ENCODE data around the gene NDUFA7. TPM values are rescaled to one million over a fixed set of nuclear protein-coding genes. Genes with fewer than 3 reads are reported as not detected.
"Not testable (repeated sequence)": the region's sequence is repeated elsewhere in the genome, so short reads cannot be mapped to it uniquely, and the experiment has no call there.

NDUFA7 gene
- 50.9 TPM for total RNA-seq

- peak; percentile 95 to 97 (median 96) for DNase-seq (ENCODE audit: low read depth in 2 of 3, low spot score in 2 of 3)
Measured at GRCh38 chr19:8321067-8321985, at the start of gene NDUFA7, which contains the start of gene RPS28. Gene NDUFA7, minus strand, starts transcription at chr19:8321375. Its CDS starts 17 bp downstream, at chr19:8321358. Gene RPS28, plus strand, starts transcription at chr19:8321496. Its CDS starts 35 bp downstream, at chr19:8321531.

- DNase-seq (ENCODE audit: low read depth in 2 of 3, low spot score in 2 of 3): no peak
Measured at GRCh38 chr19:8370176-8371010, 49.2 kb upstream of the NDUFA7 start.

GRCh38 chr19:8367327-8368001, 46.3 kb upstream of the NDUFA7 start:
- no peak for DNase-seq (ENCODE audit: low read depth in 2 of 3, low spot score in 2 of 3)

- no peak for DNase-seq (ENCODE audit: low read depth in 2 of 3, low spot score in 2 of 3)
Measured at GRCh38 chr19:8366961-8367326, 45.8 kb upstream of the NDUFA7 start.

GRCh38 chr19:8366121-8366581, 45.0 kb upstream of the NDUFA7 start:
- no peak for DNase-seq (ENCODE audit: low read depth in 2 of 3, low spot score in 2 of 3)

- DNase-seq (ENCODE audit: low read depth in 2 of 3, low spot score in 2 of 3): peak in 1 of 3 donors; percentile 33
Measured at GRCh38 chr19:8363803-8364771, 42.9 kb upstream of the NDUFA7 start, which contains the start of gene ANGPTL4. Gene ANGPTL4, plus strand, starts transcription at chr19:8364155. Its CDS starts 167 bp downstream, at chr19:8364322.

GRCh38 chr19:8361921-8362793, 41.0 kb upstream of the NDUFA7 start:
- peak in 2 of 3 donors; percentile 35 to 39 for DNase-seq (ENCODE audit: low read depth in 2 of 3, low spot score in 2 of 3)

- DNase-seq (ENCODE audit: low read depth in 2 of 3, low spot score in 2 of 3): no peak
Measured at GRCh38 chr19:8360196-8360595, 39.0 kb upstream of the NDUFA7 start.

GRCh38 chr19:8358948-8359347, 37.8 kb upstream of the NDUFA7 start:
- DNase-seq (ENCODE audit: low read depth in 2 of 3, low spot score in 2 of 3): no peak

- no peak for DNase-seq (ENCODE audit: low read depth in 2 of 3, low spot score in 2 of 3)
Measured at GRCh38 chr19:8357007-8357521, 35.9 kb upstream of the NDUFA7 start.

- no peak for DNase-seq (ENCODE audit: low read depth in 2 of 3, low spot score in 2 of 3)
Measured at GRCh38 chr19:8355631-8356402, 34.6 kb upstream of the NDUFA7 start.

GRCh38 chr19:8352845-8353244, 31.7 kb upstream of the NDUFA7 start:
- DNase-seq (ENCODE audit: low read depth in 2 of 3, low spot score in 2 of 3): not testable (repeated sequence)

GRCh38 chr19:8352134-8352827, 31.1 kb upstream of the NDUFA7 start:
- DNase-seq (ENCODE audit: low read depth in 2 of 3, low spot score in 2 of 3): no peak

GRCh38 chr19:8349629-8350372, 28.6 kb upstream of the NDUFA7 start:
- not testable (repeated sequence) for DNase-seq (ENCODE audit: low read depth in 2 of 3, low spot score in 2 of 3)

- no peak for DNase-seq (ENCODE audit: low read depth in 2 of 3, low spot score in 2 of 3)
Measured at GRCh38 chr19:8343483-8343844, 22.3 kb upstream of the NDUFA7 start.

Measured in hematopoietic multipotent progenitor cell (in vitro differentiated cells).